VCaP (cell line): ENCODE measurements around the gene DTHD1.

ENCODE experiments used
- H3K27ac ChIP-seq: fragments of 450-650 bp; 2 replicates; pipeline ENCODE4 v1.5.1; 2017
- TF ChIP-seq, protein P1 (sequence below): fragments of 450-650 bp; conservative IDR thresholded peaks from 2 replicates; pipeline ENCODE4 v1.5.1; 2017; ENCODE audit warnings: mild to moderate bottlenecking, moderate library complexity

The DTHD1 gene

DNA sequence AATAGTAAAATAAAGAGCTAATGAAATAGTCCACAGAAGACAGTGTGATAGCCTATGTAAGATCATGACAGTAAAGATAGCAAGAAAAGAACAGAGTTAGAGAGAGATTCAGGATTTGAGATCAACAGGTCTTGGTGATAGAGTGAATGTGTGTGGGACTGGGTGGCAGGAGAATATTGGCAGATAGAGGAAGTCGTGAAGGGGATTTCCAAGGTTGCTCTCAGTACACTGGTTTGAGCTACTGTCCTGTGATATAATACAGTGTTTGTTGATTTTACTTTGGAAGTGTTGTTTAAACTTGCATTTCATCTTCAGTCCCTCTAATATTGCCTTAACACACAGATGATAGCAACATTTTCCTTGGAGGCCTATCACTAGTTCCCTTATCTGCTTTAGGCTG, 44.1 kb downstream of the DTHD1 start:
- no peak overlapping the region for H3K27ac ChIP-seq
- TF ChIP-seq, protein P1, sequence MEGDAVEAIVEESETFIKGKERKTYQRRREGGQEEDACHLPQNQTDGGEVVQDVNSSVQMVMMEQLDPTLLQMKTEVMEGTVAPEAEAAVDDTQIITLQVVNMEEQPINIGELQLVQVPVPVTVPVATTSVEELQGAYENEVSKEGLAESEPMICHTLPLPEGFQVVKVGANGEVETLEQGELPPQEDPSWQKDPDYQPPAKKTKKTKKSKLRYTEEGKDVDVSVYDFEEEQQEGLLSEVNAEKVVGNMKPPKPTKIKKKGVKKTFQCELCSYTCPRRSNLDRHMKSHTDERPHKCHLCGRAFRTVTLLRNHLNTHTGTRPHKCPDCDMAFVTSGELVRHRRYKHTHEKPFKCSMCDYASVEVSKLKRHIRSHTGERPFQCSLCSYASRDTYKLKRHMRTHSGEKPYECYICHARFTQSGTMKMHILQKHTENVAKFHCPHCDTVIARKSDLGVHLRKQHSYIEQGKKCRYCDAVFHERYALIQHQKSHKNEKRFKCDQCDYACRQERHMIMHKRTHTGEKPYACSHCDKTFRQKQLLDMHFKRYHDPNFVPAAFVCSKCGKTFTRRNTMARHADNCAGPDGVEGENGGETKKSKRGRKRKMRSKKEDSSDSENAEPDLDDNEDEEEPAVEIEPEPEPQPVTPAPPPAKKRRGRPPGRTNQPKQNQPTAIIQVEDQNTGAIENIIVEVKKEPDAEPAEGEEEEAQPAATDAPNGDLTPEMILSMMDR: no peak

DNA sequence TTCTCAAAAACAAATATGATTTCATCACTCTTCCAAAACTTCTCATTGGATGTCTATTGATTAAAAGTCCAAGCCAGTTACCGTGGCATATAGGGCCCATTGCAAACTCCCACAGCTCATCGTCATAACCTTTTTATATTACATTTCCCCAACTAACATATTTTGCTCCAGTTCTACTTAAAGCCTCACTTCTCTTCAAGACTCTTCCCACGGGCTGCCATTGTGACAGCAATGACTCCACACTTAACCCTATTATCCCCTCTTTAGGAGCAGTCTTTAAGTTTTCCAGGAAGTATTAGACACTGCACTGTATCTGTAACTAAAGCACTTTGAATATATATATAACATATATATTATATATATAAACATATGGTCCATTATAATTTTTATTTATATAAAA, 44.5 kb downstream of the DTHD1 start:
- TF ChIP-seq, protein P1: no peak
- H3K27ac ChIP-seq: no peak overlapping the region

DNA sequence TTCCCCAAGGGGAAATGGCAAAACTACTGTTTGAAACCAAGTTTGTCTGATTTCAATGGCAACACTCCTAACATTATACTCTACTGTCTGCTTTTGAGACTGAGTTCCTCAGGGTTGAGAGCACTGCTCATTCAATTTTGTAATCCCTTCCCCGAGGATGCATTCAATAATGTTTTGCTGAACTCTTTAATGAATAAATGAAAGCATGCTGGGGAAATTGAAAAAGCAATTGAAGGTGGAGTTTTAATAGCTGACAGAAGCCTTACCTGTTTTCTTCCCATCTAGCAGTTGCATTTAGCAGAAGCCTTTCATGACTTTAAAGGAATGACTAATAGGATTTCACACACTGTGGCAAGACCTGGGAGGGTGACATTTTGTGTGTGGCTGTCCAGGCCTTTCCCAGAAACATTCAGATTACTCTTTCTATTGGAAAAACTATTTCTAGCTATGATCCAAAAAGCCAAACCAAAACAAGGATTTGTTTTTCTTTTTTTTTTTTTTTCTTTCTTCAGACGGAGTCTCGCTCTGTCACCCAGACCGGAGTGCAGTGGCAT, 45.1 kb downstream of the DTHD1 start:
- TF ChIP-seq, protein P1: no peak
- H3K27ac ChIP-seq: no peak overlapping the region

DNA sequence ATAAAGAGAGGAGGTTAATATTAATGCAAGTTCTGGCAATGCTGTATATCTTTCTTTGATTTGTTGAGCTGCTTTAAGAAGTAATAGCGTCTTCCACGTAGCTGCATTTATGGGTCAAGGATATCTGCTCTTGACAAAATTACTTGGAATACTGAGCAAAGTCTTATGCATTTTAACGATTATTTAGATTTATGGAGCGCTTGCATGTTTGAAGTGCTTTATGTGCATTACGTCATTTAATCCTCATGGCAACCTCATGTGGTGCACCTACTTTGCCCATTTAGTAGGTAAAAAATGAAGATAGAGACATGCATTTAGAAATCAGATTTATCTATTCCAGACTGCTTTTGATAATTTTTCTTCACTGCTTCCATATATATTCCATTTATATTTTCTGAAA, 46.0 kb downstream of the DTHD1 start:
- TF ChIP-seq, protein P1: no peak

DNA sequence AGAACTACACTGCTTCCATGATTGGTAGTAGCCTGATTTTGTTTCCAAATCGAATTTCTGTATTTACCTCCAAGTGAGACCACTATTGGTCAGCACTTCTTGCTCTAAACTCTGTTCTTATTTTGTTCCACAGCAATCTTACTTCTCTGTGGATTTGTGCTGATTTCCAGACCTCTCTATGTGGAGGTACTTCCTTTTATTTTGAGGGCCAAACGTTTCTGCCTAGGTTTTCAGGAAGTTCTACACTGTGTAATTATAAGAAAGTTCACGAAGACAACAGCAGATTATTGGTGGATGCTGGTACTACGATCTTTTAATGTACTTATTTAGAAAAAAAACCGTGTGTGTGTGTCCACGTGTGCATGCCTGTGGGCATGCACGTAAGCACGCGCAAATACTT, 46.7 kb downstream of the DTHD1 start:
- no peak overlapping the region for H3K27ac ChIP-seq
- TF ChIP-seq, protein P1: no peak

More for the DNA sequence above, 46.0 kb downstream of the DTHD1 start:
- no peak overlapping the region for H3K27ac ChIP-seq

DNA sequence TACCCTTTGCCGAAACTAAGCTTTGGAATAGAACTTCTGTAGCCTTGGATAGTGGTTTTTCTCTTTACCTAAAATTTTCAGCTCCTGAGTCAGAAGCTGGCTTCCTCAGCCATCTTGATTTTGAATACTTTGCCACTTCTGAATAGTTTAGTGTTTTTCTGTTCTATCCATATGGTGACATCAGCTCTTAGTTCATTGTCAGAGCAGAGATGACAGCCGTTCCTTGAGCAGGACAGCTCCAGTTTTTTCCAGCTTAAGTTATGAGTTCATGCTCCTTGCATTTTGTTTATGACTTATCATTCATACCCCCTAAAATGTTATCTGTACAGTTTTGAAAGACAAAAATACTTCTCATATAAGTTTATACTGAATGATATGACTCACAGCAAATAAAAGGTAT, 47.8 kb downstream of the DTHD1 start:
- H3K27ac ChIP-seq: no peak overlapping the region
- TF ChIP-seq, protein P1: no peak

DNA sequence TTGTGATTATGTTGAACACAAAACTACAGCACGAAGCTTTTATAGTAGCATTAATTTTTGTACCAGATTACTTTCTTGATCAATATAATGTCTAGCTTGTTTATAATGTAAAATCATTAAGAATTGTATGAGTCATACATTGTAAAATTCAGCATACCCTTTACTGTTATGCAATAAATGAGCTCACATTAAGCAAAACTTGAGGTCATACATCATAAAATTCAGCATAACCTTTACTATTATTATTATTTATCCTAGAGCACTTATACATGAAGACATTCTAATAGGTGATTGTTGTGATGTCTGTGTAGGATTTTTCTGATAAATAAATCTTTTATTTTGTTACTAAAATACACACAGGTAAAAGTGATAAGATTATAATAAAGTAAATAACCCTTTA, 49.4 kb downstream of the DTHD1 start:
- TF ChIP-seq, protein P1: no peak

More for the DNA sequence above, 49.4 kb downstream of the DTHD1 start:
- no peak overlapping the region for H3K27ac ChIP-seq
